HG03457 (cell line): Measurements from ENCODE around the gene QRICH2.
"Not testable (repeated sequence)": the region's sequence is repeated elsewhere in the genome, so short reads cannot be mapped to it uniquely, and the experiment has no call there.

Experiments
- ATAC-seq: cut with Tn5 transposase; IDR thresholded peaks from one replicate; pipeline ENCODE4 v1.9.1; 2021; ENCODE audit warnings: moderate number of reproducible peaks; ENCODE audit not compliant: unreplicated experiment

Gene QRICH2

DNA sequence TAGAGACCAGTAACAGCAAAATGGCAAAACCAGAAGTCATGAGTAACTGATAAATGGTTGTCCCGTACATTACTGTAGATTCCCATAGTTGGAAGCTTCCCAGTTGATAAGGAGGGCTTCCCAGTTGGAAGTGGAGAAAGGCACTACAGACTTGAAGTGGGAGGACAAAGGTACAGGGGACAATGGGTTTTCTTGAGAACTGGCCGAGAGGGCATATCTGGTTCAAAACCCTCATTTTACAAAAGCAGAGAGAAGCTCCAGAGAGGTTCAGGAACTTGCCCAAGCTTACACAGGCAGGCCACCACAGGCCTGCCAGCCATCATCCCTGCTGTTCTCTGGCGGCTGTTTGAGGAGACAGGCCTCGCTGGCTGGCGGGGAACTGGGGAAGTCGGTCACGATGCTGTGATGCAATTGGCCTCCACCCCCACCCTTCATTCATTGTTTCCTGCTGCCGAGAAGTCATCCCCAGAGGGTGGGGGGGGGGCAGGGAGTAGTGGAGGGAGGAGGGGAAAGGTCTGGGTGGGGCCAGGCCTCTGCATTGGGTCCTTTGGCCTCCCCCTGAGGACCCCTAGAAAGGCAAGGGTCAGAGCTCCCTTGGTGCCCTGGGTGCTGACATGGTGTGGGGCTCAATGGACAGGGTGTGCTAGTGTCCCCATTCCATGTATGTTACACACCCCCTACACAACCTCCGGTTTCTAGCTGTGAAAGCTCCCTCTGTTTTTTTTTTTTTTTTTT lies 39.9 kb downstream of the QRICH2 start:
- no peak for ATAC-seq

DNA sequence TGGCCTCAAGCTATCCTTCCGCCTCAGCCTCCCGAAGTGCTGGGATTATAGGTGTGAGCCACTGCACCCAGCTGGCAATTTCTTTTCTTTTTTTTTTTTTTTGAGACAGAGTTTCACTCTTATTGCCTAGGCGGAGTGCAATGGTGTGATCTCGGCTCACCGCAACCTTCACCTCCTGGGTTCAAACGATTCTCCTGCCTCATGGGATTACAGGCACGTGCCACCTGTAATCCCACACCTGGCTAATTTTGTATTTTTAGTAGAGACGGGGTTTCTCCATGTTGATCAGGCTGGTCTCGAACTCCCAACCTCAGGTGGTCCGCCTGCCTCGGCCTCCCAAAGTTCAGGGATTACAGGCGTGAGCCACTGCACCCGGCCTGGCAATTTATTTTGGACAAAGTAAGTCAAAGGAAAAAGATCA lies 40.5 kb downstream of the QRICH2 start:
- ATAC-seq, result not testable (repeated sequence)

DNA sequence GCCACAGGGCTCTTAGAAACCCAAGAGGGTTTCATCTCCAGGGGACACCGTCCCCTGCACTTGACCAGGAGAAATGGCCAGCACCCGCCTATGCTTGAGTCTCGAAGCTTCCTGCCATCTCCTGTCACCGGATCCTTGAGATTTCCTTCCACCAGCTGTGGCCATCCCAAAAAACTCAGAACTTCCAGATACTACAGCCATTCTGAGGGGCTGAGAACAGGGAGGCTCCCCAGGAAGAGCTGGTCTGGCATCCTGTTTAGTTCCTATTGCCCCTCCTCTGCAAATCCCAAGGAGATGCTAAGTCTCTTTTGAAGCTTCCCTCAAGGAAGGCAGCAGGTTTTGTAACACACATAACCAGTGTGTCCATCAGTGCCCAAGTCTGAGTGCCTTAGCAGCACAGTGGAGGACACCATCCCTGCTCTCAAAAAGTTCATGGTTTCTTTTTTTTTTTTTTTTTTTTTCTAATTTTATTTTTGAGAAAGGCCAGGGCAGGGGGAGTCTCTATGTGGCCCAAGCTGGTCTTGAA lies 41.0 kb downstream of the QRICH2 start:
- no peak for ATAC-seq

DNA sequence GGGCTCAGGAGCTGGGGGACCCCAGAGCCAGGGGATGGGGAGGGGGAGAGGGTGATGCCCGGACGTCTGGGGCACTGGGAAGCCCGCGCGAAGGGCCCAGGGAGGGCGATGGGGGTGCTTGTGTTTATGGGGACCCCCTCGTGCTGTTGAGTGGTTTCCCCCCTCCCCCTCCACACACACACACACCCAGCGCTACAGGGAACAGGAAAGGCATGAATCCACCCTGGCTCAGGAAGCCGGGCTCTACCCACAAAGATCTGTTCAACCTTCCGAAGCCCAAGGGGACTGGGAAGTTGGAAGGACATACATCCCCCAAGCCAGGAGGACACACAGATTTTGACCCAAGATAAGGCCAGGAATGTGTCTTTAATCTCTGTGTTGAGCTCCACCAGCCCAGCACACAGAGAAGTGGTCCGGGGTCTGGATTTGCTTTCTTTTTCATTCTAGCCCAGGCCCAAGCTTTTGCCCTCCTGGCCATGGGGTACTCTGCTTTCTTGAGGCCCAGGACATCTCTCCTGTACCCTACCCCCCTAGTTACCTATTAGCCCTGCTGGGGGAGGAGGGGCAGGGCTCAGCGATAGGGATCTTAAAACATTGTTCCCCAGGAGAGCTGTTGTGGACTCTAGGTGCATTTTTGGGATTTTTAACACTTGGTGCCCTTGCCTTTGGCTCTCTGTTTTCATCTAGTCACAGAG lies 41.7 kb downstream of the QRICH2 start:
- no peak for ATAC-seq

DNA sequence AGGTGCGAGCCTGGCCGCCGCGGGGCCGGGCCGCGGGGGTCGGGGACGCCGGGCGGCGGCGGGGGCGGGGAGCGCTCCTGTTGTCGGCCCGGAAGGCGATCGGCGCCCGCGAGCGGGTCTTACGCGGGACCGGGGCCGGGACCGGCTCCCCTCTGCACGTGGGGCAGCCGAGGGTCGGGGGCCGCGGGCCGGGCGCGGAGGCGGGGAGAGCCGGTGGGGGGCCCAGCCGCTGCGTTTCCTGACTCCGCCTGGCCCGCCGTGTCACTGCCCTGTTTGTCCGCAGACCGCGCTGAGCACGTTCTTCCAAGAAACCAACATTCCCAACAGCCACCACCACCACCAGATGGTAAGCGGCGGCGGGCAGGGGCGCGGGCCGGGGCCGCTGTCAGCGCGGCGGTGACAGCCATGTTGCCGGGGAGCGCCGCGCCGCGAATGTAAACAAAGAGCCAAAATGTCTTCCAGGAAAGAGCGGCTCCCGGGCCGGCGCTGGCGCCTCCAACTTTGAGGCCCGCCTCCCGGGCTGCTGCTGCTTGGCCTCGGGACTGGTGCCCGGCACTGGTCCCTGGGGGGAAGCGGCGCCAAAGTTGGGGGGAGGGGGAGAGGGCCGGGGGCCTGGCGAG lies 42.3 kb downstream of the QRICH2 start:
- ATAC-seq, result no peak

DNA sequence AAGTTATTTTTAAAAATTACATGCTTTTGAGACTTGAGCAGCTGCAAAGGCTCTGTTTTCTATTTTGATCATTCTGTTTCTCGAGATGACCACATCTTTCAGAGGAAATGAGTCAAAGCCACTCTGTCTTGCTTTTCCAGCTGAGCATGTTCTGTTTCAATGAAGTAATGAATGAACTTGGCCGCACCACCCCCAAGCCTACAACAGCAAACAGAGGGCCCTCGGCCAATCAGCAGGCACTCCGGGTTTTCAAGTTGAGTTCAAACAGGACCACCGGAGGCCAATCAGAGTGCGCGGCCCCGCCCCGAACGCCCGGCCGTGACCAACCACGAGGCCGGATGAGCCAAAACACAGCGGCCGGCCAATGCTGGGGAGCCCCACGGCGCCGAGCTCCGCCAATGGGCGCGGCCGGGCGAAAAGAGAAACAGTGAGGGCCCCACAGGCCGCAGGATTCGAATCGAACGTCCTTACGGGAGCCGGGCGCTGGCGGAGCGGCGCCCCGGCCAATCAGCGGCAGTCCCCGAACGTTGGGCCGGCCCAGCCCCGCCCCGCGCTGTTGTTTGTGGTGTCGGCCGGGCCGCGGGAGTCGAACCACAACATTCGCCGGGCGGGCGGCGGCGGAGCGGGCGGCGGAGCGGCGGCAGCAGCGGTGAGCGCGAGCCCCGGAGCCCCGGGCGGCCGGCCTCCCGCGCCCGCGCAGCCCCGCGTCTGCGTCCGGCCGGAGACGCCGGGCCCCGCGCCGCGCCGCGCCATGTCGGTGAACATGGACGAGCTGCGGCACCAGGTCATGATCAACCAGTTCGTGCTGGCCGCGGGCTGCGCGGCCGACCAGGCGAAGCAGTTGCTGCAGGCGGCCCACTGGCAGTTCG lies 43.1 kb downstream of the QRICH2 start, which contains the start of gene UBALD2:
Gene UBALD2 (plus strand): TSS at position 594 of the 869 bp plus-strand sequence. CDS start 158 bp downstream, at position 752.
- peak; percentile 66 for ATAC-seq

DNA sequence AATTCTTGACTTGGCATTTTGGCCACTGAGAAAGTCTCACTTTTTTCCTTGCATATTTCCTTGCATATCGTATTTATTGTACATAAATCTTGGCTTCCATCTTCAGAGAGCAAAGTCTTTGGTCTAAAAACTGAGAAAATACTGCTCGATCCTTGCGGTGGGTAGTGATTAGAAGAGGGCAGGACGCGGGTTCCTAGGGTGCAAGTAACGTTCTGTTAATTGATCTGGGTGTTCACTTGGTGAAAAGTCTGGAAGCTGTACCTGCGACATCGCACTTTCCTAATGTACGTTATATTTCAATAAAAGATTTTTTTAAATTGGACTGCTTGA lies 43.7 kb downstream of the QRICH2 start:
- ATAC-seq, result no peak

DNA sequence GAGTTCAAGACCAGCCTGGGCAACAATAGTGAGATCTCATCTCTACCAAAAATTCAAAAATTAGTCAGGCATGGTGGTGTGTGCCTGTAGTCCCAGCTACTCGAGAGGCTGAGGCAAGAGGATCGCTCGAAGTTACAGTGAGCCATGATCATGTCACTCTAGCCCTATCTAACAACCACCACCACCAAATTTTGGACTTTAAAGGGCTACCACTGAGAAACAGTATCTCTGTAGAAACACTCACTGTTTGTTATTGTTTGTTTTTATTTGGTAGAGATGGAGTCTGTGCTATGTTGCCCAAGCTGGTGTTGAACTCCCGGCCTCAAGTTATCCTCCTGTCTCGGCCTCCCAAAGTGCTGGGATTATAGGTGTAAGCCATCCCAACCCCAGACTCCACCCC lies 44.2 kb downstream of the QRICH2 start:
- no peak for ATAC-seq

DNA sequence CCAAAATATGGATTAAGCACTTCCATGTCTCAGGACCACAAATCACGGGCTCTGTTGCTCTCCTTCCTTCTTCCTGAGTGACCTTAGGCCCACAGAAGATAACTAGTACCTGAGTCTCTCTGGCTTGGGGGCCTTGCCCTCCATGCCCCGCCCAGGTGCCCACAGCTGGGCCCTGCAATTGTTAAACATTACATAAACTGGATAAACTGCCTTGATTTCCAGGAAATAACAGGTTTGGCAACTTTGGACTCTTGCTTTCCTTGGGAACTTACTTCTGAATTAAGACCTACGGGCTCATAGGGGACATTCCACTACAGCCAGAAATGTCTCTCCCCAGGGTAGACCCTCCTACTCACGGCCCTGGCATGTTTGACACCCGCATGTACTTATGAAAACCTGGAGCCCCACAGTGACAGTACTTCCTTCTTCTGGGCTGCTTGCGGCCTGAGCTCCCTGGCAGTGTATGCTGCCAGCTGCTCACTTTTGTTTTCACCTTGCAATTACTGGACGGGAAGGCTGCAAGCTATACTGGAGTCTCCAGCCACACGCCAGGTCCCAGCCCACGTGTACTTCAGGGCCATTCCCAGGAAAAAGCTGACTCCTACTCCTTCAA lies 45.2 kb downstream of the QRICH2 start:
- no peak for ATAC-seq

DNA sequence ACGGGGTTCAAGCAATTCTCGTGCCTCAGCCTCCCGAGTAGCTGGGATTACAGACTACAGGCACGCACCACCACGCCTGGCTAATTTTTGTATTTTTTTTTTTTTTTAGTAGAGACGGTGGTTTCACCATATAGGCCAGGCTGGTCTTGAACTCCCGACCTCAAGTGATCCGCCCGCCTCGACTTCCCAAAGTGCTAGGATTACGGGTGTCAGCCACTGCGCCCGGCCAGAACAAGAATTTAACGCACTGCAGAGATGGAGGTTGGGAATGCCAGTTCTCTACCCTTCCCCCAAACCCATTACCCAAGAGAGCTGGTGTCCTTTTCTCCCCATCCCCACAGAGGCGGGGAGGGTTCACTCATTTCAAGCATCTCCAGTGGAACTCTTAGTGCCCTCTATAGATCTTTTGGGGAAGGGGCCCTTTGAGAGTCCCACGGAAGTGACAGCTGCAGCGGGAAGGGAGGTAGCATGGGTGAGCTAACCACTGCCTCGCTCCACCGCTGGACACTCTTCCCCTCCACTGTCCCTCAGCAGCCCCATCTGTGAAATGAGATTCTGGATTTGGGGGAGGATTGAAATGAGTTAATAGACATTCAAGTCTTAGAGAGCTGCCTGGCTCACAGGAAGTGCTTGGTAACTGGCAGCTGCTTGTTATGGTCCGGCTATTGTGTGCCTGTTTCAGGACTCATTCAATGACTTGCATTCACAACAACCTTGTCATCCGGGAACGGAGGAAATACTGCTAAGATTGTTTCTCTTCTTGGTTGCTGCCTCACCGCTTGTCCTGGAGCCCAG lies 46.5 kb downstream of the QRICH2 start:
- ATAC-seq, result no peak

DNA sequence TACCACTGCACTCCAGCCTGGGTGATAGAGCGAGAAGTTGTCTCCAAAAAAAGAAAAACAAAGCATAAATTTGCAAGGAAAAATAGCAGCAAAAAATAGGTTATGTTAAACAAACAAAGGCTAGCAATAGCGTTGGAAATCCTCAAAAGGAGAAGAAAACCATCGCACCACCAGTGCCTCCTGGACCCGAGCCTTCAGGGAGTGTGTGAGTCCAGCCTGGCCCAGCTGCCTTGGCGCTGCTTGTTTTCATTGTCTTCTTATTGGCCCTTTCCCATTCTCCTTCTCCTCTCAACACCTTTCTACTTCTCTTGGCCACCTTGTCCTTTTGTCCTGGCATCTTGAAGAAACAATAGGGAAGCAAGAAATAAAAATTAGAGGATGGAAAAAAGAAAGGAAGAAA lies 47.4 kb downstream of the QRICH2 start:
- ATAC-seq, result no peak

DNA sequence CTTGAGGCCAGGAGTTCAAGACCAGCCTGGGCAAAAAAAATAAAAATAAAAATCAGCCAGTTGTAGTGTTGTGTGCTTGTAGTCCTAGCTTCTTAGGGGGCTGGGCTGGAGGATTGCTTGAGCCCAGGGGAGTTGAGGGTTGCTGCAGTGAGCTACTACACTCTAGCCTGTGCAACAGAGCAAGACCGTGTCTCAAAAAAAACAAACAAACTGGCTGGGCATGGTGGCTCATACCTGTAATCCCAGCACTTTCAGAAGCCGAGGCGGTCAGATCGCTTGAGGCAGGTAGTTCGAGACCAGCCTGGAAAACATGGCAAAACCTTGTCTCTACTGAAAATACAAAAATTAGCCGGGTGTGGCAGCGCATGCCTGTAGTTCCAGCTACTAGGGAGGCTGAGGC lies 47.9 kb downstream of the QRICH2 start:
- no peak for ATAC-seq

DNA sequence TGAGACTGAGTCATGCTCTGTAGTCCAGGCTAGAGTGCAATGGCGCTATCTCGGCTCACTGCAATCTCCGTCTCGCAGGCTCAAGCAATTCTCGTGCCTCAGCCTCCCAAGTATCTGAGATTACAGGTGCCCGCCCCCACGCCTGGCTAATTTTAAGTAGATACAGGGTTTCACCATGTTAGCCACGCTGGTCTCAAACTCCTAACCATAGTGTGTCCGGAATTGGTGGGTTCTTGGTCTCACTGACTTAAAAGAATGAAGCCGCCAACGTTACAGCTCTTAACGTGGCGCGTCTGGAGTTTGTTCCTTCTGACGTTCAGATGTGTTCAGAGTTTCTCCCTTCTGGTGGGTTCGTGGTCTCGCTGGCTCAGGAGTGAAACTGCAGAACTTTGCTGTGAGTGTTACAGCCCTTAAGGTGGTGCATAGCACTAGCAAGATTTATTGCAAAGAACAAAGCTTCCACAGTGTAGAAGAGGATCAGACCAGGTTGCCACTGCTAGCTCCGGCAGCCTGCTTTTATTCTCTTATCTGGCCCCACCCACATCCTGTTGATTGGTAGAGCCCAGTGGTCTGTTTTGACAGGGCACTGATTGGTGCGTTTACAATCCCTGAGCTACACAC lies 51.5 kb downstream of the QRICH2 start:
- not testable (repeated sequence) for ATAC-seq

DNA sequence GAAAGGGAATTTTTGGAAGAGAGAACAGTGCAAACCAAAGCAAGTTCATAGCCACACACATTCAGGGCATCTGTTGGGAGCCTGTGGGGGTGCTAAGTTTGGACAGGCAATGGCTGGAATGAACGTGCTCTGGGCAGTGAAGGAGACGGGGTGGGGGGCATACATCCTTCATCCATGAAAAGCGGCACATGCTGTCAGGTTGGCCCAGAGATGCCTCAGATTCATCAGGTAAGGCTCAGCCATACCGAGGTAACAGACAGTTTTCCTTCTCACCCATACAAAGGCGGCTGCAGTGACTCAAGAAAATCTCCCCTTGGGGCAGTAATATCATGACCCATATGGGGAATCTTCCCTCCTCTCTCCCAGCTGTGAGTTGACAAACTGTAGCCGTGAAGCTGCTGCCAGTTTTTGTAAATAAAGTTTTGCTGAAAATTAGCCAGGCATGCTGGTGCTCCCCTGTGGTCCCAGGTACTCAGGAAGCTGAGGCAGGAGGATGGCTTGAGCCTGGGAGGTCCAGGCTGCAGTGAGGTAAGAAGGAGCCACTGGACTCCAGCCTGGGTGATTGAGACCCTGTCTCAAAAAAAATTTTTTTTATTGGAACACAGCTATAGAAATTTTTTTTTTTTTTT lies 52.2 kb downstream of the QRICH2 start:
- no peak for ATAC-seq

DNA sequence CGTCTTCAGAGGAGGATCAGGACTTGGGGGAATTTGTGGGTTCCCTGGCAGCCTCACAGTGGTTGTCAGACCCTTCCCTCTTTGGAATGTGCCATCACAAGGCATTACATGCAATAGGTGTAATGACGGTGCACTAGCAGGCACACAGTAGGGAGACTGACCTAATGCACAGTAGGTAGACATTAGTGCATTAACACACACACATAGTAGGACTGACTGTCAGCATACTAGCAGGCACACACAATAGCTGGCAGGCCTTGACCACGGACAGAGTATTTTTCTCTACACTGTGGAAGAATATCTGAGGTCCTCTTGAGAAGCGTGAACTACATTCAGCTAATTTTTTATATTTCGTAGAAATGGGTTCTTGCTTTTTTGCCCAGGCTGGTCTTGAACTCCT lies 53.8 kb downstream of the QRICH2 start:
- no peak for ATAC-seq

DNA sequence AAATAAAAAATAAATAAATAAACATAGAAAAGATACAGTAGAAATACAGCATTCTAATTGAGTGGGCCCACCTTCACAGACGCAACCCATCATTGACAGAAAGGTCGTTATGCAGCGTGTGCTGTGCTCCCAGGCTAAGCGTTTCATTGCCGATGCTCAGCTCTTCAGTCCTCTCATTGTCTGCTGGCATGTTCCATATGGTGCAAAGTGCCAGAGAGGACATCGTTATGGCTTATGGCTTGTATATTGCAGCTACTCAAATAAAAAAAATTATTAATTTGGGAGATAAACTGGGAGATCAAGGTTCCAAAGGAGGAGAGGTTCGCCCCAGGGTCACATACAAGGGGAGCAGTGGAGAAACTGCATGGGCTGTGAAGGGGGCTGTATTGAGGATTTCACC lies 54.2 kb downstream of the QRICH2 start:
- ATAC-seq, result no peak

DNA sequence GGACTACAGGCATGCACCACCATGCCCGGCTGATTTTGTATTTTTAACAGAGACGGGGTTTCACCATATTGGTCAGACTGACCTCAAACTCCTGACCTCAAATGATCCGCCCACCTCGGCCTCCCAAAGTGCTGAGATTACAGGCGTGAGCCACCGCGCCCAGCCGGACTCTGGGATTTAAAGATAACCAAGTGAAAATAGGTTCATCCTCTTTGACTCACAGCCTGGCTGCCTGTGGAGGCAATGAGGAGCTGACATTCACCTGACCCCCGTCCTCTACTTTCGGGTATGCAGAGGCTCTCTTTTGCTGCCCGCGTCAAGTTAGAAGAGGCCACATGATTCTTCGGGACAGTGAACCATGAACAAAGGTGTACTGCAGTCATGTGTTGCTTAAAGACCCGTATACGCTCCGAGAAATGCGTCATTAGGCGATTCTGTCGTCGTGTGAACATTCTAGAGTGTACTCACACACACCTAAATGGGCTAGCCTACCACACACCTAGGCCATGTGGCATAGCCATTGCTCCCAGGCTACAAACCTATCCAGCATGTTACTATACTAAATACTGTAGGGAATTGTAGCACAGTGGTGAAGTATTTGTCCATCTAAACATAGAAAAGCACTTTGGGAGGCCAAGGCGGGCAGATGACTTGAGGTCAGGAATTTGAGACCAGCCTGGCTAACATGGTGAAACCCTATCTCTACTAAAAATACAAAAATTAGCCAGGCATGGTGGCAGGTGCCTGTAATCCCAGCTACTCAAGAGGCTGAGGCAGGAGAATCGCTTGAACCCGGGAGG lies 54.9 kb downstream of the QRICH2 start:
- ATAC-seq, result not testable (repeated sequence)
